Esophagus squamous epithelium (tissue), 5 donors: ENCODE data around the gene RAB3GAP1. TPM values are rescaled to one million over a fixed set of nuclear protein-coding genes. Genes with fewer than 3 reads are reported as not detected.

Experiments used
- DNase-seq: peaks from one replicate; lab custom pipeline; 2025; lab: John Stamatoyannopoulos, UW
- H3K27ac ChIP-seq, 4 donors: fragments of 200-600 bp; sonication (generic); one replicate each; pipeline ENCODE4 v1.5.1; 2016 to 2019; ENCODE audit warnings: mild to moderate bottlenecking in 1 of 4
- H3K27me3 ChIP-seq, 4 donors: fragments of 200-600 bp; sonication (generic); 1 replicate in 3 of 4; 2 replicates in 1 of 4; pipeline versions ENCODE4 v1.5.1 to v1.6.0; 2017 to 2021; ENCODE audit warnings: antibody characterized with exemption in 1 of 4
- H3K36me3 ChIP-seq, 3 donors: fragments of 200-600 bp; sonication (generic); one replicate each; pipeline ENCODE4 v1.5.1; 2016 to 2019
- H3K4me1 ChIP-seq, 3 donors: fragments of 200-600 bp; sonication (generic); one replicate each; pipeline ENCODE4 v1.5.1; 2017 to 2019
- H3K4me3 ChIP-seq, 4 donors: fragments of 200-600 bp; sonication (generic); 1 replicate in 3 of 4; 2 replicates in 1 of 4; pipeline ENCODE4 v1.5.1; 2016 to 2019; ENCODE audit warnings: mild to moderate bottlenecking in 2 of 4, moderate library complexity in 1 of 4
- H3K9me3 ChIP-seq, 3 donors: fragments of 200-600 bp; sonication (generic); one replicate each; pipeline ENCODE4 v1.5.1; 2016 to 2019
- CTCF ChIP-seq, 6 experiments: fragments of 450-650 bp in 4 of 6; fragments of 200-600 bp in 2 of 6; sonication (generic) in 2 of 6; IDR thresholded peaks; one replicate each; pipeline ENCODE4 v1.5.1; 2016 to 2019; ENCODE audit warnings: antibody characterized with exemption in 6 of 6, mild to moderate bottlenecking in 4 of 6, moderate library complexity in 4 of 6
- POLR2A ChIP-seq, 4 donors: fragments of 450-650 bp; IDR thresholded peaks; one replicate each; pipeline ENCODE4 v1.6.1; 2017; ENCODE audit warnings: antibody characterized with exemption in 4 of 4, mild to moderate bottlenecking in 4 of 4, moderate library complexity in 3 of 4
- WGBS, 2 donors: methylation state at CpG; one replicate each; pipeline ENCODE4 v1.1.5; 2018; 5-methylcytosine and 5-hydroxymethylcytosine counted together
- intact Hi-C: fragments of 100-400 bp; cut with DNase I; formaldehyde crosslinking; loops from one replicate; pipeline ENCODE4 v1.15.0; 2022
- small RNA-seq, 4 donors: library from RNA; depleted of rRNA; stranded (forward); fragments of <200 nt; gene quantifications; one replicate each; pipeline ENCODE3, GENCODE V24; 2016
- total RNA-seq, 4 donors: library from RNA; depleted of rRNA; stranded (reverse); fragments of >200 nt; gene quantifications; one replicate each; pipeline ENCODE4 v1.1.0, GENCODE V29; 2016
- donor health status: DM: yes; HTN: yes; CAD: no.

RAB3GAP1 gene
- total RNA-seq, 4 donors from 2014 or later: 25.5 to 49.4 (median 35.1) TPM

- Histone ChIP-seq H3K4me1 (no peaks in the 10 kb centered on the region), H3K36me3 (peaks cover 0 to 8% (median 0%) of the 10 kb centered on the region in 3 donors), H3K27me3 (no peaks in the 10 kb centered on the region), H3K9me3 (no peaks in the 10 kb centered on the region), H3K27ac (no peak overlapping the region), H3K4me3 (no peak overlapping the region)
- no peak for DNase-seq
- intact Hi-C loops: no loop called here
- TF ChIP-seq CTCF (IDR thresholded peaks at IDR 0.05) (no peak), POLR2A (IDR thresholded peaks at IDR 0.05) (no peak)
- WGBS, 2 donors: 67 to 73% methylated on average over 2 of the region's 2 CpGs
Measured at GRCh38 chr2:135212757-135213156, 160.7 kb downstream of the RAB3GAP1 start.

- no peak for TF ChIP-seq CTCF (IDR thresholded peaks at IDR 0.05)
- TF ChIP-seq POLR2A (IDR thresholded peaks at IDR 0.05): no peak
Measured at GRCh38 chr2:135218426-135218825, 166.3 kb downstream of the RAB3GAP1 start.

GRCh38 chr2:135219226-135219625, 167.1 kb downstream of the RAB3GAP1 start:
- no peak for TF ChIP-seq POLR2A (IDR thresholded peaks at IDR 0.05)
- no peak for TF ChIP-seq CTCF (IDR thresholded peaks at IDR 0.05)
- Histone ChIP-seq H3K4me3 (no peak overlapping the region), H3K27me3 (no peaks in the 10 kb centered on the region), H3K4me1 (no peaks in the 10 kb centered on the region), H3K27ac (no peak overlapping the region), H3K9me3 (no peaks in the 10 kb centered on the region), H3K36me3 (peaks cover 0 to 8% (median 0%) of the 10 kb centered on the region in 3 donors)
- WGBS, 2 donors: 78% methylated on average over 1 of the region's 1 CpG
- DNase-seq: no peak
- intact Hi-C loops: no loop called here

More at GRCh38 chr2:135218426-135218825, 166.3 kb downstream of the RAB3GAP1 start:
- WGBS, 2 donors: 83 to 88% methylated on average over 2 of the region's 2 CpGs
- intact Hi-C loops: no loop called here
- H3K36me3 ChIP-seq: peaks cover 0 to 8% (median 0%) of the 10 kb centered on the region in 3 donors
- H3K4me1 ChIP-seq: no peaks in the 10 kb centered on the region
- H3K27me3 ChIP-seq: no peaks in the 10 kb centered on the region
- DNase-seq: no peak
- H3K27ac ChIP-seq: no peak overlapping the region
- no peak overlapping the region for H3K4me3 ChIP-seq
- no peaks in the 10 kb centered on the region for H3K9me3 ChIP-seq

Small RNA genes lying within 50 kb of the gene (small RNA-seq; reads per million reads assigned to genes)
- gene SNORA40B: 0.35 to 2.2 (median 1.5) reads per million in 4 donors

Other genes with a start within 250 kb of the RAB3GAP1 start
- gene ACMSD, start 213.7 kb upstream of the RAB3GAP1 start, total RNA-seq: not detected
- gene CCNT2, start 133.5 kb upstream of the RAB3GAP1 start, total RNA-seq: 10 to 100 TPM; 12.6 to 29.8 (median 21.1) TPM
- not detected for gene MAP3K19, start 4.8 kb upstream of the RAB3GAP1 start, total RNA-seq